C1 segment of cervical spinal cord (tissue), 14 donors: ENCODE measurements around the gene THOC2.

Experiments used
- DNase-seq, 14 donors: peaks; one replicate each; lab custom pipeline; 2025; lab: John Stamatoyannopoulos, UW

The THOC2 gene

DNA sequence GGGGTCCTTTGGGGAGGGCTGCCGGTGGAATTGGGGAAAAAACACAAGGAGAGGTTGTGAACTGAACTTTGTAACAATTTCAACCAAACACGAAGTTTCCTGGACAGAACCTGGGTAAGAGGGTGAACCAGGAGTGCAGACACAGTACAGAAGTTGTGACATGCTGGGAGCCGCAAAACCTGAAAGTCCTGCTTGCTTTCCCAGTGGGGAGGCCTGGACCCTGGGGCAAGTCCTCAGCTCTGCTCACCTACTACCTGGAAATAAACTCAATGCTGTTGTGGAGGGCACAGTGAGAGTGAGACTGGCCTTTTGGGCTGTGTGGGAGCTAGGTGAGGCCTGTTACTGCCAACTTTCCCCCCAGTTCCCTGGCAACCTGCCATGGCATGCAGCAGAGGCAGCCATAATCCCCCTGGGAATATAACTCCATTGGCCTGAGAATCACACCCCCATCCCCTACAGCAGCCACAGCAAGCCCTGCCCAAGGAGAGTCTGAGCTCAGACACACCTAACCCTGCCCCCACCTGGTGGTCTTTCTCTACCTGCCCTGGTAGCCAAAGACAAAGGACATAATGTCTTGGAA lies 162.8 kb downstream of the THOC2 start:
- DNase-seq: no peak

- DNase-seq: no peak
Measured at GRCh38 chrX:123563167-123563566, 169.7 kb downstream of the THOC2 start.

DNA sequence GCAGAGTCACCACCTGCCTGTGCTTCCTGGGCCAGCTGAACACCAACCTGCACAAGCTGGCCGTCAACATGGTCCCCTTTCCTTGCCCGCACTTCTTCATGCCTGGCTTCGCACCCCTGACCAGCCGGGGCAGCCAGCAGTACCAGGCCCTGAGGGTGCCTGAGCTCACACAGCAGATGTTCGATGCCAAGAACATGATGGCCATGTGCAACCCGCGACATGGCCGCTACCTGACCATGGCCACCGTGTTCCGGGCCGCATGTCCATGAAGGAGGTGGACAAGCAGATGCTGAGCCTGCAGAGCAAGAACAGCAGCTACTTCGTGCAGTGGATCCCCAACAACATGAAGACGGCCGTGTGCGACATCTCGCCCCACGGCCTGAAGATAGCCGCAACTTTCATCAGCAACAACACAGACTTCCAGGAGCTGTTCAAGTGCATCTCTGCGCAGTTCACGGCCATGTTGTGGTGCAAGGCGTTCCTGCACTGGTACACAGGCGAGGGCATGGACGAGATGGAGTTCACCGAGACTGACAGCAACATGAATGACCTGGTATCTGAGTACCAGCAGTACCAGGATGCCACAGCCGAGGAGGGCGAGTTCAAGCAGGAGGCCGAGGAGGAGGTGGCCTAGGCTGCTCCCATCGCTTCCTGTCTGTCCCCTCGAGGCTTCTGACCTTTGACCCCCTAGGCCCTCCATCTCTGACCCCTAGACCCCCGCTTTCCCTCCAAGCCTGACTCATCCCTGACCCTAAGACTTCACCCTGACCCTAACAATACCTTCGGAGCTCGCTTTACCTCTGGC lies 170.3 kb downstream of the THOC2 start:
- no peak for DNase-seq

GRCh38 chrX:123561439-123562215 lies 171.2 kb downstream of the THOC2 start:
- no peak for DNase-seq

DNA sequence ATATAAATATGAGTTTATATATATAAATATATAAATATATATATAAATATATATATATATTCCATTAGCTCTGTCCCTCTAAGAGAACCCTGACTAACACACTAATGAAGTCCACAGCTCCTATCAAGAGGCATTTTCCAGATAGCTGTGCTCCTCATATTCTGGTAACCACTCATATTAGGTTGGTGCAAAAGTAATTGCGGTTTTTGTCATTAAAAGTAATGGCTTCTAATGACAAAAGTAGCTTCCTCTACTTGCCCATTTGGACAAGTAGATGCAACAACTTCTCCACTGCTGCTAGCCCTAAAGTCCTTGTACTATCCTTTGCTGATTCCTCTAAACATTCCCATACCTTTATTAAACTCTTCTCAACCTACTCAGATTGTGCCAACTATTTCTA lies 182.0 kb downstream of the THOC2 start:
- no peak for DNase-seq
